ENCODE results near the gene YRDC. TPM values are rescaled to one million over a fixed set of nuclear protein-coding genes. Genes with fewer than 3 reads are reported as not detected.

The YRDC gene
- total RNA-seq, 1 donor from 2014 or later: 12.7 TPM

GRCh38 chr1:37844536-37844935 lies 36.5 kb upstream of the YRDC start:
- no peak for TF ChIP-seq CTCF (conservative IDR thresholded peaks at IDR 0.05)
- H3K4me3 Mint-ChIP-seq: no peak overlapping the region
- no peak for DNase-seq (ENCODE audit: extremely low spot score, unreplicated experiment)
- no peaks in the 10 kb centered on the region for H3K27me3 Mint-ChIP-seq
- peaks cover 7% of the 10 kb centered on the region for H3K36me3 Mint-ChIP-seq
- no peaks in the 10 kb centered on the region for H3K9me3 Mint-ChIP-seq
- H3K27ac Mint-ChIP-seq: no peak overlapping the region
- H3K4me1 Mint-ChIP-seq (ENCODE audit: unreplicated experiment): no peaks in the 10 kb centered on the region

GRCh38 chr1:37841652-37842051 lies 33.6 kb upstream of the YRDC start:
- H3K4me1 Mint-ChIP-seq (ENCODE audit: unreplicated experiment): no peaks in the 10 kb centered on the region
- H3K9me3 Mint-ChIP-seq: no peaks in the 10 kb centered on the region
- no peak overlapping the region for H3K27ac Mint-ChIP-seq
- H3K36me3 Mint-ChIP-seq: peaks cover 7% of the 10 kb centered on the region
- TF ChIP-seq CTCF (conservative IDR thresholded peaks at IDR 0.05): no peak
- H3K27me3 Mint-ChIP-seq: no peaks in the 10 kb centered on the region
- DNase-seq (ENCODE audit: extremely low spot score, unreplicated experiment): no peak
- H3K4me3 Mint-ChIP-seq: no peak overlapping the region

GRCh38 chr1:37840711-37841110 lies 32.7 kb upstream of the YRDC start:
- H3K4me3 Mint-ChIP-seq: no peak overlapping the region
- no peak for DNase-seq (ENCODE audit: extremely low spot score, unreplicated experiment)
- H3K36me3 Mint-ChIP-seq: peaks cover 7% of the 10 kb centered on the region
- no peaks in the 10 kb centered on the region for H3K27me3 Mint-ChIP-seq
- no peaks in the 10 kb centered on the region for H3K9me3 Mint-ChIP-seq
- no peaks in the 10 kb centered on the region for H3K4me1 Mint-ChIP-seq (ENCODE audit: unreplicated experiment)
- H3K27ac Mint-ChIP-seq: no peak overlapping the region
- no peak for TF ChIP-seq CTCF (conservative IDR thresholded peaks at IDR 0.05)

GRCh38 chr1:37839676-37840075 lies 31.7 kb upstream of the YRDC start:
- Mint-ChIP-seq H3K4me3 (no peak overlapping the region), H3K9me3 (no peaks in the 10 kb centered on the region), H3K27me3 (no peaks in the 10 kb centered on the region), H3K27ac (no peak overlapping the region), H3K4me1 (ENCODE audit: unreplicated experiment) (no peaks in the 10 kb centered on the region), H3K36me3 (peaks cover 7% of the 10 kb centered on the region)
- no peak for TF ChIP-seq CTCF (conservative IDR thresholded peaks at IDR 0.05)
- no peak for DNase-seq (ENCODE audit: extremely low spot score, unreplicated experiment)

GRCh38 chr1:37836788-37837187 lies 28.8 kb upstream of the YRDC start:
- Mint-ChIP-seq H3K4me3 (no peak overlapping the region), H3K27ac (no peak overlapping the region), H3K9me3 (no peaks in the 10 kb centered on the region), H3K27me3 (no peaks in the 10 kb centered on the region), H3K4me1 (ENCODE audit: unreplicated experiment) (no peaks in the 10 kb centered on the region), H3K36me3 (peaks cover 14% of the 10 kb centered on the region)
- no peak for TF ChIP-seq CTCF (conservative IDR thresholded peaks at IDR 0.05)
- DNase-seq (ENCODE audit: extremely low spot score, unreplicated experiment): no peak

GRCh38 chr1:37831809-37832208 lies 23.8 kb upstream of the YRDC start:
- no peak overlapping the region for H3K4me3 Mint-ChIP-seq

More at GRCh38 chr1:37831809-37832208, 23.8 kb upstream of the YRDC start:
- no peak for DNase-seq (ENCODE audit: extremely low spot score, unreplicated experiment)
- Mint-ChIP-seq H3K27me3 (no peaks in the 10 kb centered on the region), H3K27ac (no peak overlapping the region), H3K36me3 (peaks cover 31% of the 10 kb centered on the region), H3K9me3 (no peaks in the 10 kb centered on the region), H3K4me1 (ENCODE audit: unreplicated experiment) (no peaks in the 10 kb centered on the region)
- TF ChIP-seq CTCF (conservative IDR thresholded peaks at IDR 0.05): no peak
